T-helper 1 cell treated with Interleukin-12 subunit alpha and Interleukin-12 subunit beta and Interleukin-4 antibody, amounts not matched to agents 30 ng/mL and 1 ng/mL, for 36 hours (primary cell): ENCODE measurements around the gene COL10A1. TPM values are rescaled to one million over a fixed set of nuclear protein-coding genes. Genes with fewer than 3 reads are reported as not detected.

Experiments
- intact Hi-C: fragments of 100-400 bp; cut with micrococcal nuclease; formaldehyde crosslinking; loops from one replicate; pipeline ENCODE4 v1.15.1; 2024
- total RNA-seq: library from RNA; stranded (reverse); gene quantifications from 2 replicates; pipeline ENCODE4 v1.2.3, GENCODE V29; 2022

COL10A1 gene
- total RNA-seq, 1 donor from 2014 or later, result not detected

DNA sequence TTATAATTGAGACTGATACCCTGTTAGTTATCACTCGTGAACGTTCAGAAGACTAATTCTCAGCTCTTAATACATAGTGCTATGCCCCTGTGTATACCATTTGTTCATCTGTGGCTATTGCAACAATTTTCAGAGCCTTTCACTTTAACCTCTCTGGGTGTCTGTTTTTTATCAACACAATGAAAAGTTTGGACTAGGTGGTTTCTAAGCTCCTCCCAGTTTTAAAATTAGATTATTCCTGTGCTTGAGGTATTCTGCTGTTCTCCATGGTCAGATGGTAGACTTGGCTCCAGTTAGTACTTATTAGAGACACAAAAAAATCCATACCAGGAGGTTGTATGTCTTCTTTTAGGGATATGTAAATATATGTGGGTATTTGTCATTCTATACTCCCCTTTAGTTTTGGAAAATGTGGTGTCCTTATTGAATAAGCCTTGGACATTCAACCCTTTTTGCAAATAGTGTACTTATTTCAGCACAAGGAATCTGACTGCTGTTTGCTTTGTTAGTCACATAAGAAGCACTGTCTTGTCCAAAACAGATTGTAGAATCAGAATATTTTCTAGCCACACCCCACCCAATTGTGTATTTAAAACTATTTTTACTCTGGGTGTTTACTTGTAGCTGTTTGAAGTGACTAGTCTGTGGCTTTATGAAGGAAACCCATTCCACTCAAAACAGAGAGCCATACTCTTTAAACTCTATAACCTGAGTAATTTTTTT lies 2.0 kb upstream of the COL10A1 start:
- intact Hi-C loops, result no loop called here

- intact Hi-C loops, result no loop called here
Observed at GRCh38 chr6:116120430-116120829, 5.5 kb downstream of the COL10A1 start.

DNA sequence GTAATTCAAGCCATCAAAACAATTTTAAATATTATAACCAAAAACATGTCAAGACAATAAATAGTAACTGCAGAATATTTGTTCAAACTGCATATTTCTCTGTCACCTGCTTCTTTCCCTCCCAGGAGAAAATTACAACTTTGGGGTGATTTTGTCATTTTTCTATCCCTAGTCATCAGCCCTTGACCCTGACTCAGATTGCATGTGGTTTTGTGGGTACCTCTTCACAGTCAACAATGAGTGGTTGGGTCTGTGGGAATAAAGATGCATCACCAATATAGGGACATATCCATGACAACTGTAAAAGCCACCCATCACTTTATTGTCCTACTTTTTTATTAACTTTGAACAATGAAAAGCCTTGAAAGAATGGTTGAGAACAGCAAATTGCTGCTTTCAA lies 7.3 kb downstream of the COL10A1 start:
- intact Hi-C loops, result no loop called here

DNA sequence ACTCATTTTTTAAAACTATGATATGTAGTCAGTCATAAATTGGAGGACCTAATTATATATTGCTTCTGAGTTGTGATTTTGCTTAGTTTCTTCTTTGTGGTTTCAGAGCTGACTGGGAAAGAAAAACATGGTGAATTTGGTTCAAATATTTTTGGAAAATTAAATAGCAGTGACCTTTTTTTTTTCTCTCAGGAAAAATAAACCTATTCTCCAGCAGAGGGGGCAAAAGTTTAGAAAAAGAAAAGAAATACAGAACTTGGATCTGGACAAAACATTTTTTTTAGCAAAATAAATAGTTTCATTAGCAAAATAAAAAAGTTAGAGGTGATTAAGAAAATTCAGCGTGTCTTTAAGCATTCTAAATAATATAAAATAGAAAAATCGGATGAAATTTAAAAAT lies 10.2 kb downstream of the COL10A1 start:
- intact Hi-C loops, result no loop called here

DNA sequence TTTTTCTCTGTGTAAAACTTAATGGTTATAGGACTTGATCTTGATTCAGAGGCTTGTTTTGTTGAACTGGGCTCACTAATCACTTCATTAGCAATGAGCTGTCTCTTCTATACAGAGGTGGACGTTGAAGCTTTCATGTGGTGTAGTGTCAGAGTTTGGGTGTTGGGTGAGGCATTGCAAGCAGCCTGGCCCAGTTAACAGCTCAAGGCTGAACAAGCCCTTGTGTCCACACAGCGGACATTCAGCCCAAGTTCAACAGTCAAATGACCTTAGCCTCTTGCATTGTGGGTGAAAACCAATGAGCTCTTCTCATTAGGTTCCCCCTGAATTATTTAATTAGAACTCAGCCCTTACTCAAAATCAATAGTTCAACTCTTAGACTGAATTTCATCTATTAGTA lies 12.5 kb downstream of the COL10A1 start:
- intact Hi-C loops, result no loop called here

GRCh38 chr6:116111552-116112528 lies 14.1 kb downstream of the COL10A1 start:
- intact Hi-C loops, result no loop called here

DNA sequence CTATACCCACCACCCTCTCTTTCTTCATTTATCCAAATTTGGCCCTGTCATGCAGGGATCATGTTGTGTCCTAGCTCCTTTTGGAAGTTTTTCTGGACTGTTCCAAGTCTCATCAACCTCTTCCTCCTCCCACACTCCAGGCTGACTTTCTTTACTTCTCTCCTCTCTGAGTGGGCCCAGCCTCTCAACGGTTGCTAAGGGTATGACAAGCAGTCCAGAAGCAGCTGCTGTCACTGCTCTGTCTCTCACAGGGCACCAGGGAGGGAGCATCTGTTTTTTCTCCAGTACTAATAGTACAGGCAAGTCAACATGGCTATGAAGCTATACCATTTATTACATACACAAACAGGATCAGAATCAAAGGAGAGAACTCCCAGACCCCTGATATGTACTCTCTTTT lies 17.1 kb downstream of the COL10A1 start:
- intact Hi-C loops, result loop anchor here (1.0 kb wide), 1 partner anchor 8 kb away; no protein-coding TSS in a partner anchor

- intact Hi-C loops, result no loop called here
Observed at GRCh38 chr6:116106146-116106545, 19.8 kb downstream of the COL10A1 start.

DNA sequence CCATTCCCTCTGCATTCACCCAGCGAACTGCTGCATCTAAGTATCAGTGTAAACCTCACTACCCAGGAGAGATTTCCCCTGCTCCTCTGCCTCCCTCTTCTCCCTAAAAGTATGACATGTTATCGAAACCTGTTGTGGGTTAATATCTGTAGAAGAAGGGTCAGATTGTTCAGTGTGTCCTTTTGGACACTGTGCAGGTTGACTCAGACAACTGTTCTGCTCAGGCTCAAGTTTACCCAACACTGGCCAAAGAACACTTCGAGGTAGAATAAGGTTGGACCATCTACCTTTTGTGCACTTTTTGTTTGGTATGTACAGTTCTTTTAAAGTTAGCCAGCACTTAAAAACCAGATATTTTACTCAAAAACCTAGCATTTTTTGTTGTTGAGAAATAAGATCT lies 20.7 kb downstream of the COL10A1 start:
- intact Hi-C loops, result no loop called here

DNA sequence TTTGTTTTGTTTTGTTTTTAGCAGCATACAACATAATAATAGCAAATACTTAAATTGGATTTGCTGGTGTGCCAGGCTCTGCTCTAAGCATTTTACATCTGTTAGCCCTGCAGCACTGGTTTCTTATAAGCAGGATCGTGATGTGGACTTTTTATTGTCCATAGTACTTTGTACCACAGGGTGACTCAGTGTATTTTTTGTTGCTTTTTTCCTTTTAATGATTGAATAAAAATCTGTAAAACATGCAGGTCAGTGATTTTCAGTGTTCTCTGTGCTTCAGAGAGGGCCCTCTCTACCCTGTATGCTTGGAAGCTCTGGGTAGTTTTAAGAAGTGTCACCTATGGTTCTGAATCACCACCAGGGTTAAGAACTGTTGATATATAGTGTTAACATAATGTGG lies 21.3 kb downstream of the COL10A1 start:
- intact Hi-C loops, result loop anchor here (5.0 kb wide), 4 partner anchors 358 to 1573 kb away; partner anchors contain the start of genes CALHM6, GOPC and NUS1

- intact Hi-C loops, result loop anchor here (5.0 kb wide), 4 partner anchors 359 to 1574 kb away; partner anchors contain the start of genes CALHM6, GOPC and NUS1
Observed at GRCh38 chr6:116102873-116103272, 23.1 kb downstream of the COL10A1 start.

GRCh38 chr6:116101790-116102189 lies 24.1 kb downstream of the COL10A1 start:
- intact Hi-C loops, result loop anchor here (1.0 to 5.0 kb wide), 10 partner anchors 8 to 1576 kb away; partner anchors contain the start of genes CALHM6, GOPC, KPNA5 and NUS1

GRCh38 chr6:116101302-116101718 lies 24.6 kb downstream of the COL10A1 start:
- intact Hi-C loops, result loop anchor here (1.0 to 5.0 kb wide), 10 partner anchors 8 to 1576 kb away; partner anchors contain the start of genes CALHM6, GOPC, KPNA5 and NUS1

DNA sequence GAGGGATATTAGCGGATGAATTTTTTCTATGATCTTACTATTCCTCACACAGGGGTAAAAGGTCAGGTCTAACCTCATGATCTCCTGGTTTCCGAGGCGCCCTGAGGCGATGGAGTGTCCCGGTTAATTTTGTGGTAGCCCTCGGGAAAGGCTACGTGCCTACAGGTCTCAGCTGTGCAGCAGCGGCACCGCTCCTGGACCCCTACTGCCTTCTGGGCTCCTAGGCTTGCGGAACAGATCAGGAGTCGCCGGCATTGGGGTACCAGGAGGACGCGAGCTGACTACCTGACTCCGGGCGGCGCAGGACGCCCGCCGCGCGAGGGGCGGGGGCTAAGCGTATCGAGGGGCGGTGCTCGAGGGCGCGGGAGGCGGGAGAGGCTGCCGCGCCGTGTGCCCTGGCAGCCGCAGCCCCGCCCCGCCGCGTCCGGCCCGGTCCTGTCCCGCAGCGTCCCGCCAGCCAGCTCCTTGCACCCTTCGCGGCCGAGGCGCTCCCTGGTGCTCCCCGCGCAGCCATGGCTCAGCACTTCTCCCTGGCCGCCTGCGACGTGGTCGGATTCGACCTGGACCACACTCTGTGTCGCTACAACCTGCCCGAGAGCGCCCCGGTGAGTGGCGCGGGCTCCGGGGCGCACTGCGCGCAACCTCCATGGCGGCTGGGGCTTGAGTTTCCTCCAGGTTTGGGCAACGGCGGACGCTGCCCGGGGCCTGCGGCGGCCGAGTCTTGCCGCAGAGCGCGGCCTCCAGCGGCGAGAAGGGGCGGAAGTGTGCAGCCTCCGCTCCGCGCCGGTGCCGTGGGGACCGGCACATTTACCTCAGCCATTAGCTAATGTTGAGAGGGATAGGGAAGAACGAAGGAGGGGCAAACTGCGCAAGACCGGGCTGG lies 25.3 kb downstream of the COL10A1 start, which contains the start of gene NT5DC1:
Gene NT5DC1 (plus strand): TSS at position 435 of the 883 bp plus-strand sequence. CDS start 78 bp downstream, at position 513.
- intact Hi-C loops, result loop anchor here (1.0 to 5.0 kb wide), 12 partner anchors 9 to 1577 kb away; partner anchors contain the start of genes CALHM6, GOPC, KPNA5 and NUS1

DNA sequence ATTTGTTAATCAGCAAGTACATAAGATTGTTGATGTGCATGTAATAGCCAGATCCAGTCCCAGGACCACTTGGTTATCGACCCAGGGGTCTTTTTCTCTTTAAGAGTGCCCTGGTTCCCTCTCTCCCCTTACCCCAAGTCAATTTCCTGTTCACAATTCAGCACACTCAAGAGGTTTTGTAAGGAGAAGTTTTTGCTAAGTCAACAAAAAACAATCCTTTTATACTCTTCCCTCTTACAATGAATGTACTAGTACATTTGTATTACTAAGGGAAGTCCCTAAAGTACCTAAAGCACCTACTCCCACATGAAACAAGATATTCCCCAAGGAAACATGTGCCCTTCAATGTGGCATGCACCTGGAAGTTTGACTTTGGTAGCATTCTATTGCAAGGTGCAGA lies 26.9 kb downstream of the COL10A1 start:
- intact Hi-C loops, result no loop called here

DNA sequence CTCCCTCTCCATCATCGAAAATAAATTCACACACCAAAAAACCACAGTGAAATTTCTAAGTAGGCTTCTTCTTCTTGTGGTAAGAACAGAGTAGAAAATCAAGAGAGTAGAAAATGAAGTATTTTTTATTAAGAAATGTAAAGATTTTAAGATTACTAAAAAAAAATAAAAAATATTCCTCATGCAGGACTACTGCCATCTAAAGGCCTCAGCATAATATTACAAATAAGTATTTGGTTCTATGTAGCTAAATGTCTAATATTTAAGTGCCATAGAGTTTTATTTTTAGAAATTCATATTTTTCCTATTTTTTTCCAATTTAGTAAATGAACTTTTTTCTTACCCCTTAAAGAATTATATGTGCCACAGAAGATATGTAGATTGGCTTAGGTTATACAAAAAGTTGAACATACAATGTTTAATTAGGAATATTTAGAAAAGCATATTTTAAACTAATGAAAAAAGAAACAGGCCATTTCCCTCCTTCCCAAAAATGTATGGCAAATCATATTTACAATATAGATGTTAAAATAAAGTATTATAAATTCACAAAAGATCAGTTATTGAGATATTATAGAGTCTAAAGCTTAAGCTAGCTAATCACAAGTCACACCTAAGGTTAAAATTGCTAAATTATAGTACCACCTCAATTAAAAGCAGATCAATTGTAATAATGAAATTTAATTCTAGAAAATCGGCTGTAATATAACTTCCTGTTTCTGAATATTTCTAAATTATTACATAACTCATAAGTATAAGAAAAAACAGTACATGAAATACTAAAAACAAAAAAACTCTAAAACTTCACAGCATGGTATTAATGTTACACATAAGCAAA lies 28.7 kb downstream of the COL10A1 start:
- intact Hi-C loops, result loop anchor here (1.0 to 2.0 kb wide), 2 partner anchors 86 to 1348 kb away; no protein-coding TSS in a partner anchor

GRCh38 chr6:116096048-116096759 lies 29.7 kb downstream of the COL10A1 start:
- intact Hi-C loops, result loop anchor here (2.0 kb wide), 1 partner anchor 1347 kb away; no protein-coding TSS in a partner anchor

- intact Hi-C loops, result no loop called here
Observed at GRCh38 chr6:116094041-116094440, 31.9 kb downstream of the COL10A1 start.

GRCh38 chr6:116090251-116090650 lies 35.7 kb downstream of the COL10A1 start:
- intact Hi-C loops, result no loop called here
